B cell (primary cell): ENCODE data around the gene APMAP. TPM values are rescaled to one million over a fixed set of nuclear protein-coding genes. Genes with fewer than 3 reads are reported as not detected.

Experiments used
- ATAC-seq: fragments of 200-7000 bp; cut with Tn5 transposase; one replicate; pipeline ENCODE4 v1.10.0; 2021; ENCODE audit warnings: low read depth, mild to moderate bottlenecking, moderate number of reproducible peaks, moderate library complexity
- CTCF ChIA-PET: fragments of 350-600 bp; sonication (Branson Sonifier 250); formaldehyde crosslinking; loops from one replicate; lab custom pipeline; 2021; ENCODE audit warnings: antibody characterized with exemption, inconsistent platforms; lab: Charles Lee
- POLR2A ChIA-PET: fragments of 350-600 bp; sonication (Branson Sonifier 250); formaldehyde crosslinking; loops from one replicate; lab custom pipeline; 2021; ENCODE audit warnings: antibody characterized with exemption; lab: Charles Lee
- DNase-seq: peaks from one replicate; pipeline ENCODE4 v3.0.0; 2013
- H2AFZ ChIP-seq: 2 replicates; pipeline ENCODE4 v1.6.1; 2012; ENCODE audit warnings: mild to moderate bottlenecking, low read depth, low read length; ENCODE audit not compliant: insufficient read depth, poor library complexity, severe bottlenecking
- H3K27ac ChIP-seq, 2 donors: 1 replicate in 1 of 2; 2 replicates in 1 of 2; pipeline ENCODE4 v1.5.1; 2012 to 2013; ENCODE audit warnings: low read length in 2 of 2, mild to moderate bottlenecking in 2 of 2, moderate library complexity in 1 of 2
- H3K27me3 ChIP-seq, 4 experiments: fragments of 200-600 bp in 1 of 4; sonication (generic) in 1 of 4; replicated peaks in 1 of 4; 1 replicate in 2 of 4; 2 replicates in 2 of 4; pipeline versions ENCODE4 v1.6.1 to v1.7.0; 2013 to 2016; ENCODE audit warnings: low read length in 3 of 4, mild to moderate bottlenecking in 2 of 4, mixed read lengths in 1 of 4, moderate library complexity in 1 of 4; ENCODE audit not compliant: insufficient read depth in 4 of 4, control insufficient read depth in 3 of 4; ENCODE audit errors: control extremely low read depth in 1 of 4
- H3K36me3 ChIP-seq, 2 experiments: replicated peaks in 1 of 2; 1 replicate in 1 of 2; 2 replicates in 1 of 2; pipeline versions ENCODE4 v1.6.1 to v1.7.1; 2013; ENCODE audit warnings: low read length in 1 of 2; ENCODE audit not compliant: insufficient read depth in 2 of 2, control insufficient read depth in 1 of 2; ENCODE audit errors: control extremely low read depth in 1 of 2, extremely low read depth in 1 of 2
- H3K4me1 ChIP-seq, 2 donors: fragments of 200-600 bp in 1 of 2; sonication (generic) in 1 of 2; 1 replicate in 1 of 2; 2 replicates in 1 of 2; pipeline versions ENCODE4 v1.5.1 to v1.6.1; 2013 to 2017; ENCODE audit warnings: low read length in 2 of 2; ENCODE audit not compliant: control insufficient read depth in 2 of 2, insufficient read depth in 2 of 2
- H3K4me2 ChIP-seq: replicated peaks from 2 replicates; pipeline ENCODE3; 2012; ENCODE audit warnings: mild to moderate bottlenecking, low read depth, low read length; ENCODE audit not compliant: poor library complexity, severe bottlenecking
- H3K4me3 ChIP-seq, 5 experiments: fragments of 200-600 bp in 1 of 5; sonication (generic) in 1 of 5; 1 replicate in 3 of 5; 2 replicates in 2 of 5; pipeline versions ENCODE4 v1.5.1 to v1.7.0; 2011 to 2016; ENCODE audit warnings: low read length in 4 of 5, mild to moderate bottlenecking in 4 of 5, low read depth in 2 of 5, control low read depth in 1 of 5, moderate library complexity in 1 of 5; ENCODE audit not compliant: insufficient read depth in 1 of 5; ENCODE audit errors: control extremely low read depth in 1 of 5, extremely low read depth in 1 of 5
- H3K79me2 ChIP-seq: fragments of 200-600 bp; sonication (generic); one replicate; pipeline ENCODE4 v1.6.0; 2016; ENCODE audit warnings: low read length; ENCODE audit not compliant: control insufficient read depth, insufficient read depth
- H3K9ac ChIP-seq: fragments of 200-600 bp; sonication (generic); 2 replicates; pipeline ENCODE4 v1.6.1; 2017; ENCODE audit warnings: mild to moderate bottlenecking, low read length, moderate library complexity
- H3K9me3 ChIP-seq, 3 donors: one replicate each; pipeline versions ENCODE4 v1.6.1 to v1.7.1; 2013; ENCODE audit warnings: low read length in 2 of 3; ENCODE audit not compliant: control insufficient read depth in 2 of 3, insufficient read depth in 1 of 3; ENCODE audit errors: control extremely low read depth in 1 of 3
- H4K20me1 ChIP-seq: 2 replicates; pipeline ENCODE4 v1.6.0; 2012; ENCODE audit warnings: mild to moderate bottlenecking, low read length; ENCODE audit not compliant: insufficient read depth, control insufficient read depth, poor library complexity, severe bottlenecking
- H3K27ac Mint-ChIP-seq: one replicate; pipeline ENCODE4 v1.8.0; 2021; ENCODE audit warnings: mixed read lengths
- H3K27me3 Mint-ChIP-seq: one replicate; pipeline ENCODE4 v1.8.0; 2021; ENCODE audit warnings: mixed read lengths
- H3K4me1 Mint-ChIP-seq: one replicate; pipeline ENCODE4 v1.8.0; 2021; ENCODE audit warnings: mixed read lengths
- H3K4me3 Mint-ChIP-seq: one replicate; pipeline ENCODE4 v1.8.0; 2021; ENCODE audit warnings: mixed read lengths
- H3K9me3 Mint-ChIP-seq: one replicate; pipeline ENCODE4 v1.8.0; 2022; ENCODE audit warnings: mixed read lengths; ENCODE audit not compliant: insufficient read depth
- CTCF ChIP-seq: fragments of 200-600 bp; IDR thresholded peaks from one replicate; pipeline ENCODE4 v1.8.0; 2022; ENCODE audit warnings: antibody characterized with exemption, mild to moderate bottlenecking
- EZH2 ChIP-seq: IDR thresholded peaks from 2 replicates; pipeline ENCODE4 v1.6.1; 2012; ENCODE audit warnings: borderline replicate concordance, low read depth, mild to moderate bottlenecking, moderate library complexity, low read length; ENCODE audit not compliant: insufficient read depth, poor library complexity, severe bottlenecking
- WGBS: methylation state at CpG from one replicate; pipeline ENCODE4 v1.1.5; 2013; ENCODE audit warnings: missing lambda C conversion rate; ENCODE audit not compliant: insufficient coverage; 5-methylcytosine and 5-hydroxymethylcytosine counted together
- intact Hi-C: fragments of 100-400 bp; cut with micrococcal nuclease; formaldehyde crosslinking; loops from one replicate; pipeline ENCODE4 v1.10.0; 2022
- polyA plus RNA-seq: library from polyadenylated mRNA; depleted of rRNA; stranded (reverse); fragments of >200 nt; gene quantifications from 2 replicates; pipeline ENCODE4 v1.2.3, GENCODE V29; 2012
- total RNA-seq, 2 donors: library from RNA; stranded (reverse); fragments of 120-200 nt in 1 of 2; gene quantifications; 1 replicate in 1 of 2; 2 replicates in 1 of 2; pipeline versions ENCODE4 v1.2.3 to v1.2.4, GENCODE V29; 2013 to 2022

Gene APMAP
- total and polyA plus RNA-seq, 2 donors (not counting 1 experiment from before 2014, with no cell fraction given), result 9.1 to 28.0 TPM

GRCh38 chr20:25006431-25007167 lies 14.0 kb upstream of the APMAP start:
- Histone ChIP-seq H3K4me3 (no peak overlapping the region), H4K20me1 (peaks cover 25% of the 10 kb centered on the region), H3K36me3 (peaks cover 10 to 74% of the 10 kb centered on the region in 2 experiments), H3K4me1 (no peaks in the 10 kb centered on the region), H2AFZ (no peak overlapping the region), H3K9me3 (no peaks in the 10 kb centered on the region), H3K4me2 (no peak overlapping the region), H3K9ac (no peak overlapping the region), H3K27ac (no peak overlapping the region), H3K27me3 (no peaks in the 10 kb centered on the region), H3K79me2 (no peaks in the 10 kb centered on the region)
- ChIA-PET POLR2A (no interaction called here), CTCF (interaction anchor here (1.0 to 1.4 kb wide), 3 partner anchors 12 to 58 kb away, joined by 3 to 4 read pairs (median 3); no protein-coding TSS in a partner anchor)
- intact Hi-C loops, result no loop called here
- TF ChIP-seq CTCF (no peak), EZH2 (no peak)
- Mint-ChIP-seq H3K9me3 (no peaks in the 10 kb centered on the region), H3K4me1 (no peaks in the 10 kb centered on the region), H3K27ac (no peak overlapping the region), H3K27me3 (no peaks in the 10 kb centered on the region), H3K4me3 (no peak overlapping the region)
- DNase-seq (no peak), ATAC-seq (no peak)
- WGBS, result 90% methylated on average over 9 of the region's 12 CpGs

GRCh38 chr20:25005661-25006060 lies 13.1 kb upstream of the APMAP start:
- Histone ChIP-seq H4K20me1 (peaks cover 21% of the 10 kb centered on the region), H3K27ac (no peak overlapping the region), H3K4me1 (no peaks in the 10 kb centered on the region), H3K36me3 (peaks cover 10 to 64% of the 10 kb centered on the region in 2 experiments), H3K27me3 (no peaks in the 10 kb centered on the region), H3K9me3 (no peaks in the 10 kb centered on the region), H3K4me3 (no peak overlapping the region), H3K9ac (no peak overlapping the region), H3K4me2 (no peak overlapping the region), H3K79me2 (no peaks in the 10 kb centered on the region), H2AFZ (no peak overlapping the region)
- intact Hi-C loops, result no loop called here
- DNase-seq, result no peak
- 93% methylated on average over 8 of the region's 8 CpGs for WGBS
- ATAC-seq, result no peak
- H3K27me3 Mint-ChIP-seq, result no peaks in the 10 kb centered on the region
- TF ChIP-seq CTCF, result no peak
- TF ChIP-seq EZH2, result no peak
- H3K9me3 Mint-ChIP-seq, result no peaks in the 10 kb centered on the region
- CTCF ChIA-PET, result interaction anchor here (0.8 to 1.4 kb wide), 2 partner anchors 11 kb away, joined by 3 to 4 read pairs; no protein-coding TSS in a partner anchor
- POLR2A ChIA-PET, result no interaction called here
- no peak overlapping the region for H3K4me3 Mint-ChIP-seq
- no peak overlapping the region for H3K27ac Mint-ChIP-seq
- H3K4me1 Mint-ChIP-seq, result no peaks in the 10 kb centered on the region
